ENCODE results near the gene SMAP1.
A peak's percentile ranks its signal among the peaks of the same experiment; 100 is the strongest.

Gene SMAP1

GRCh38 chr6:70667711-70668498, at the start of gene SMAP1:
Gene SMAP1, plus strand, starts transcription at chr6:70667883. Its CDS starts 141 bp downstream, at chr6:70668024.
- peak; percentile 90 for DNase-seq

- DNase-seq = no peak
Measured at GRCh38 chr6:70620746-70621145, 46.9 kb upstream of the SMAP1 start.

GRCh38 chr6:70622461-70622860, 45.2 kb upstream of the SMAP1 start:
- DNase-seq = no peak

- DNase-seq = no peak
Measured at GRCh38 chr6:70625436-70625835, 42.2 kb upstream of the SMAP1 start.

GRCh38 chr6:70627500-70628254, 40.0 kb upstream of the SMAP1 start:
- no peak for DNase-seq

- no peak for DNase-seq
Measured at GRCh38 chr6:70629929-70630328, 37.8 kb upstream of the SMAP1 start.

GRCh38 chr6:70633870-70634269, 33.8 kb upstream of the SMAP1 start:
- DNase-seq = no peak

GRCh38 chr6:70636596-70636995, 31.1 kb upstream of the SMAP1 start:
- no peak for DNase-seq

GRCh38 chr6:70638468-70638867, 29.2 kb upstream of the SMAP1 start:
- no peak for DNase-seq

- peak; percentile 15 for DNase-seq
Measured at GRCh38 chr6:70651326-70651905, 16.3 kb upstream of the SMAP1 start.

GRCh38 chr6:70652216-70652615, 15.5 kb upstream of the SMAP1 start:
- no peak for DNase-seq

- no peak for DNase-seq
Measured at GRCh38 chr6:70657706-70658105, 10.0 kb upstream of the SMAP1 start.

- DNase-seq = no peak
Measured at GRCh38 chr6:70663881-70664466, 3.7 kb upstream of the SMAP1 start.

GRCh38 chr6:70666706-70667105, 977 bp upstream of the SMAP1 start:
- no peak for DNase-seq

- DNase-seq = no peak
Measured at GRCh38 chr6:70667256-70667710, 400 bp upstream of the SMAP1 start.

GRCh38 chr6:70668499-70668812, 773 bp downstream of the SMAP1 start:
- peak; percentile 34 for DNase-seq

GRCh38 chr6:70669133-70669532, 1.4 kb downstream of the SMAP1 start:
- no peak for DNase-seq

- DNase-seq = no peak
Measured at GRCh38 chr6:70672549-70672948, 4.9 kb downstream of the SMAP1 start.

- DNase-seq = no peak
Measured at GRCh38 chr6:70673054-70673453, 5.4 kb downstream of the SMAP1 start.

GRCh38 chr6:70673601-70674000, 5.9 kb downstream of the SMAP1 start:
- no peak for DNase-seq

GRCh38 chr6:70675822-70676221, 8.1 kb downstream of the SMAP1 start:
- no peak for DNase-seq

- no peak for DNase-seq
Measured at GRCh38 chr6:70676821-70677220, 9.1 kb downstream of the SMAP1 start.

GRCh38 chr6:70680396-70680795, 12.7 kb downstream of the SMAP1 start:
- DNase-seq = no peak
